Right atrium auricular region (tissue), 2 donors: Measurements from ENCODE around the gene SIGLEC10. TPM values are rescaled to one million over a fixed set of nuclear protein-coding genes. Genes with fewer than 3 reads are reported as not detected.
A peak's percentile ranks its signal among the peaks of the same experiment; 100 is the strongest.
"Not testable (repeated sequence)": the region's sequence is repeated elsewhere in the genome, so short reads cannot be mapped to it uniquely, and the experiment has no call there.

Experiments
- DNase-seq: peaks from one replicate; pipeline ENCODE4 v3.0.0-alpha.2; 2019; ENCODE audit warnings: low spot score
- H3K27ac ChIP-seq, 2 donors: fragments of 200-600 bp; sonication (generic); 1 replicate in 1 of 2; 2 replicates in 1 of 2; pipeline ENCODE4 v1.5.1; 2016 to 2019
- H3K27me3 ChIP-seq, 2 donors: fragments of 200-600 bp; sonication (generic); one replicate each; pipeline versions ENCODE4 v1.5.1 to v1.6.0; 2017 to 2019
- H3K36me3 ChIP-seq: fragments of 200-600 bp; sonication (generic); one replicate; pipeline ENCODE4 v1.5.1; 2016
- H3K4me1 ChIP-seq, 2 donors: fragments of 200-600 bp; sonication (generic); one replicate each; pipeline versions ENCODE4 v1.5.1 to v1.6.0; 2017 to 2019
- H3K4me3 ChIP-seq, 2 donors: fragments of 200-600 bp; sonication (generic); 1 replicate in 1 of 2; 2 replicates in 1 of 2; pipeline ENCODE4 v1.5.1; 2017 to 2019; ENCODE audit warnings: mild to moderate bottlenecking in 1 of 2, moderate library complexity in 1 of 2
- H3K9me3 ChIP-seq, 2 donors: fragments of 200-600 bp; sonication (generic); one replicate each; pipeline ENCODE4 v1.5.1; 2019
- total RNA-seq, 2 donors: library from RNA; depleted of rRNA; stranded (reverse); fragments of >200 nt; gene quantifications; one replicate each; pipeline ENCODE4 v1.1.0, GENCODE V29; 2016
- TF ChIP-seq, protein P1 (sequence below), 2 donors: fragments of 200-600 bp; sonication (generic); IDR thresholded peaks; one replicate each; pipeline ENCODE4 v1.5.1; 2019; ENCODE audit warnings: antibody characterized with exemption in 2 of 2

Gene SIGLEC10
- total RNA-seq, 2 donors from 2014 or later, result 0.22 to 7.7 TPM

DNA sequence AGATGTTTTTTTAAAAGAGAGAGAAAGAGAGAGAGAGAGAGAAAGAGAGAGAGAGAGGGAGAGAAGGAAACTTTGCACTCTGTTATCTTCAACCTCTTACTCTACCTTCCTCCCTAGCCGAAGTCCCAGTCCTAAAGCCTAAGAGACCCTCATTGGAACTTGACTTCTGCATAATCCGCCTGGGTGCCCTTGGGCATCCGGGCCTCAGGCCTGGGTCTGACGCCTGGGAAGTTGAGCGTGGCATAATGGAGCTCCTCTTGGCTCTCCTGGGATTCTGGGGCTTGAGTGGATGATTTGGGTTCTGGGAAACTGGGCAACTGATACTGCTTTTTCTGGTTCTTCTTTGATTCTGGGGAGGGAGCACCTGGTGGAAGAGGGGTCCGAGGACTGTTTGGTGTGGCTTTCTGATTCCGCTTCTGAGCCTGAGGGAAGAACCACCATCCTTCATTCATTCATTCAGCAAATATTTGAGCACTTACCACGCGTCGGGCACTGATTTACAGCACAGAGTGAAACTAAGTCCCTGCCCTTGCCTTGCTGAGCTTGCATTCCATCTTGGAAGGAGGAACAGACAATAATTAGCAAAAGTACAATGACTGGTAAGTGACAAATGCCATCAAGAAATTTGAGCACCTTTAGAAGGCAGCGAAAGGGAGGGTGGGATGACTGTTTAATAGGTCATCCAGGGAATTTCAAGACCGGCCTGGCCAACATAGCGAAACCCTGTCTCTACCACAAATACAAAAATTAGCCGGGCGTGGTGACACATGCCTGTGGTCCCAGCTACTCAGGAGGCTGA, 6.3 kb downstream of the SIGLEC10 start:
- H3K27me3 ChIP-seq, result no peaks in the 10 kb centered on the region
- H3K4me3 ChIP-seq, result no peak overlapping the region
- H3K36me3 ChIP-seq, result no peaks in the 10 kb centered on the region
- H3K9me3 ChIP-seq, result no peaks in the 10 kb centered on the region
- TF ChIP-seq, protein P1, sequence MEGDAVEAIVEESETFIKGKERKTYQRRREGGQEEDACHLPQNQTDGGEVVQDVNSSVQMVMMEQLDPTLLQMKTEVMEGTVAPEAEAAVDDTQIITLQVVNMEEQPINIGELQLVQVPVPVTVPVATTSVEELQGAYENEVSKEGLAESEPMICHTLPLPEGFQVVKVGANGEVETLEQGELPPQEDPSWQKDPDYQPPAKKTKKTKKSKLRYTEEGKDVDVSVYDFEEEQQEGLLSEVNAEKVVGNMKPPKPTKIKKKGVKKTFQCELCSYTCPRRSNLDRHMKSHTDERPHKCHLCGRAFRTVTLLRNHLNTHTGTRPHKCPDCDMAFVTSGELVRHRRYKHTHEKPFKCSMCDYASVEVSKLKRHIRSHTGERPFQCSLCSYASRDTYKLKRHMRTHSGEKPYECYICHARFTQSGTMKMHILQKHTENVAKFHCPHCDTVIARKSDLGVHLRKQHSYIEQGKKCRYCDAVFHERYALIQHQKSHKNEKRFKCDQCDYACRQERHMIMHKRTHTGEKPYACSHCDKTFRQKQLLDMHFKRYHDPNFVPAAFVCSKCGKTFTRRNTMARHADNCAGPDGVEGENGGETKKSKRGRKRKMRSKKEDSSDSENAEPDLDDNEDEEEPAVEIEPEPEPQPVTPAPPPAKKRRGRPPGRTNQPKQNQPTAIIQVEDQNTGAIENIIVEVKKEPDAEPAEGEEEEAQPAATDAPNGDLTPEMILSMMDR (IDR thresholded peaks at IDR 0.05), result no peak
- no peaks in the 10 kb centered on the region for H3K4me1 ChIP-seq
- H3K27ac ChIP-seq, result no peak overlapping the region
- DNase-seq, result no peak

DNA sequence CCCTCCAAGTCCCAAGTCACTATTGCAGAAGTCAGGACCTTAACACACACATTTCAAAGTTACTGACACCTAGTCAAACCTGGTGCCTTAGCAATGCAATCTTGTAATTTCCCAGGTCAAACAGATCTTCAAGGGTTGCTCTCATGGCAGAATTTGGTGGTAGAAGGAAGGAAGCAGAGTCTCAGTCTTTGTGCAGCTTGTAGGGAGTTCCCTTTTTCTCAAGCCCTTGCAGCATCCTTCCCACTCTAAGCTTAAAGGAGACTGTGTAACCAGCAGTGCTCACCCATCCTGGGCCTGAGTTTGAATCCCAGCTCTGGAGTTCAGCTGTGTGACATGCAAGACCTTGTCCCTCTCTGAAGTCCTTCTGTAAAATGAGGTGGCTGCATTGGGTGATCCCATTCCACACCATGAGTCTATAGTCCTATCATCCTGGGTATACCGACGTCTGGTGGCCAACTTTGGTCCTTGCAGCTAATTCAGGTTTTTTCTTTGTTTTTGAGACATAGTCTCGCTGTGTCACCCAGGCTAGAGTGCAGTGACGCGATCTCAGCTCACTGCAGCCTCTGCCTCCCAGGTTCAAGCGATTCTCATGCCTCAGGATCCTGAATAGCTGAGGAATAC, 9.8 kb downstream of the SIGLEC10 start:
- H3K36me3 ChIP-seq, result no peaks in the 10 kb centered on the region
- TF ChIP-seq, protein P1 (IDR thresholded peaks at IDR 0.05), result peak in 1 of 2 donors; percentile 42
- DNase-seq, result no peak
- no peaks in the 10 kb centered on the region for H3K9me3 ChIP-seq
- no peak overlapping the region for H3K4me3 ChIP-seq
- H3K4me1 ChIP-seq, result no peaks in the 10 kb centered on the region
- H3K27ac ChIP-seq, result no peak overlapping the region
- H3K27me3 ChIP-seq, result no peaks in the 10 kb centered on the region

DNA sequence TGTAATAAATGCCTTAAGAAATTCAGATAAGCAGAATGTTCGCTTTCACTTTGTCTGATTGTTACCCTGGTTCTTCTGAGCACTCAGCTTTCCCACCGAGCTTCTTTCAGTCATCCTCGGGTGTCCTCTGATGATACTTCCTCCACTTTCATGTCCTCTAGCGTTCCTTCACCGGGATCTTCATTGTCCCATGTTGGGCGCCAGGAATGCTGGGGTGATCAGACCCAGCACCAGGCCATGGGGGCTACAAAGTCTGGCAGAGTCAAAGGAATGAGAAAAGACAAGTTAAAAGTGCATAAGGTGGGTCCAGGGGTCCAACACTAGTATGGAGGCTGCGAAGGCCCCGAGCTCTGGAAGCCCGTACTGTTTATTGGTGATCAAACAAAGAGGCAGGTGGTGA, 15.3 kb downstream of the SIGLEC10 start:
- Histone ChIP-seq H3K27ac (no peak overlapping the region), H3K27me3 (no peaks in the 10 kb centered on the region), H3K4me3 (no peak overlapping the region), H3K36me3 (no peaks in the 10 kb centered on the region), H3K9me3 (peaks cover 6 to 10% of the 10 kb centered on the region in 2 donors), H3K4me1 (no peaks in the 10 kb centered on the region)
- TF ChIP-seq, protein P1 (IDR thresholded peaks at IDR 0.05), result no peak
- no peak for DNase-seq

GRCh38 chr19:51399936-51400335, 17.5 kb downstream of the SIGLEC10 start:
- not testable (repeated sequence) for H3K27me3 ChIP-seq, H3K4me3 ChIP-seq, H3K4me1 ChIP-seq, H3K27ac ChIP-seq, DNase-seq, H3K36me3 ChIP-seq, H3K9me3 ChIP-seq

DNA sequence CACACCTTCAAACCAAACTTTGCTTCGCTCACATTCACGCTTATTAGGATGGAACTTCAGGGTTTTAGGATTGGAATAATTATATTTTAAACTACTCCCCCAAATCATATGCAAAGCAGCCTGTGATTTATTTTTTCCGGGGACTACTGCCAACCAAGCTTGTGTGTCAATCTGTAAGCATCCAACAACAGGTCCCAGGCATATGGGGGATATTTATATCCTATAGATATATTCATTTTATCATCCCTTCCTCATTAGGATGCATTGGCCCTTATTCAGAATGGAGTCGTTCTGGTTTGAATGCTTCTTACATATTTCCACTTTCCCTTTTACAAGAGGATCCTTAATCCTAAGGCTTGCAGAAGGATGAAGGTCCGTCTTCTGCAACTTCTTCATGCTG, 18.2 kb downstream of the SIGLEC10 start:
- TF ChIP-seq, protein P1 (IDR thresholded peaks at IDR 0.05), result no peak
- peaks cover 0 to 6% of the 10 kb centered on the region in 2 donors for H3K4me1 ChIP-seq
- no peak overlapping the region for H3K4me3 ChIP-seq
- H3K36me3 ChIP-seq, result no peaks in the 10 kb centered on the region
- no peaks in the 10 kb centered on the region for H3K27me3 ChIP-seq
- no peak overlapping the region for H3K27ac ChIP-seq
- H3K9me3 ChIP-seq, result peaks cover 6 to 10% of the 10 kb centered on the region in 2 donors
- DNase-seq, result no peak

DNA sequence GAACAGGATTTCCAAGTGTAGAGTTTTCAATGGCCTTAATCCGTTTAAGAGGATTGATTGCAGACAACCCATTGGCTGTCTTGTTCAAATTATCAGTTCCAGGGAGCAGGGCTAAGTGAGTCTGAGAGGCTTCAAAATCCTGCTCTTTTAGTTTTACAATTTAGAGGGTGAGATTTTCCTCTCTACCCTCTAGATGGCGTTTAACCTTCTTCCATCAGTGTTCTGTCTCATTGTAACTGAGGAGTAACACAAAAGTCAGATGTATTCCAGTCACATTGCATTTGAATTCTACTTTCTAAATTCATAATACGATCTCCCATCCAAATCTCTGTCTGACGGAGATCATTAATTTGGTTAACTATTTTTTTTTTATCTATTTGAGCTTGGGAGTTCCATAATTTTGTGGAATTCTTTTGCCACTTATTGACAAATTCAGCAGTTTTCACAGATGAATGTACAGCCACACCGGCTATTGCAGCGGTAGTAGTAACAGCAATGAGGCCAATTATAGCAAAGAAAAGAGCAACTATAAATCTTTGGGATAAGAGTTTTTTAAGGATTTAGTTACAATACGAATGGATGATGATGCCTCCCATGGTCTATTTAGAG, 19.2 kb downstream of the SIGLEC10 start:
- TF ChIP-seq, protein P1 (IDR thresholded peaks at IDR 0.05), result peak; percentile 29 to 61
- no peak for DNase-seq
- Histone ChIP-seq H3K4me1 (peaks cover 0 to 11% of the 10 kb centered on the region in 2 donors), H3K9me3 (peaks cover 6 to 10% of the 10 kb centered on the region in 2 donors), H3K4me3 (no peak overlapping the region), H3K36me3 (no peaks in the 10 kb centered on the region), H3K27me3 (no peaks in the 10 kb centered on the region), H3K27ac (no peak overlapping the region)

GRCh38 chr19:51397453-51397852, 20.0 kb downstream of the SIGLEC10 start:
- not testable (repeated sequence) for H3K27me3 ChIP-seq, H3K9me3 ChIP-seq, DNase-seq, H3K36me3 ChIP-seq, H3K4me3 ChIP-seq, H3K27ac ChIP-seq
- H3K4me1 ChIP-seq, result peaks cover 0 to 11% of the 10 kb centered on the region in 2 donors
